Left ventricle myocardium inferior (tissue), 1 donor: ENCODE data around the gene GGTLC1. TPM values are rescaled to one million over a fixed set of nuclear protein-coding genes. Genes with fewer than 3 reads are reported as not detected.

Experiments used
- DNase-seq: peaks from one replicate; pipeline ENCODE4 v3.0.0-alpha.2; 2020
- H3K27ac ChIP-seq: fragments of 200-600 bp; replicated peaks from 2 replicates; pipeline ENCODE4 v1.8.0; 2021
- H3K27me3 ChIP-seq: fragments of 200-600 bp; 2 replicates; pipeline ENCODE4 v1.8.0; 2021; ENCODE audit warnings: low read depth
- H3K36me3 ChIP-seq: fragments of 200-600 bp; 2 replicates; pipeline ENCODE4 v1.8.0; 2021
- H3K4me1 ChIP-seq: fragments of 200-600 bp; 2 replicates; pipeline ENCODE4 v1.8.0; 2021
- H3K4me3 ChIP-seq: fragments of 200-600 bp; 2 replicates; pipeline ENCODE4 v1.8.0; 2021; ENCODE audit warnings: mild to moderate bottlenecking, moderate library complexity
- H3K9me3 ChIP-seq: fragments of 200-600 bp; replicated peaks from 2 replicates; pipeline ENCODE4 v1.8.0; 2021
- intact Hi-C: fragments of 100-400 bp; cut with micrococcal nuclease; formaldehyde crosslinking; loops from one replicate; pipeline ENCODE4 v1.11.0; 2022
- total RNA-seq: library from RNA; stranded (reverse); fragmentation: NEBNext Ultra II Directional; extraction: Animal tissue kit (Norgen Biotek cat#: 25700); gene quantifications from one replicate; pipeline ENCODE4 v1.2.1, GENCODE V29; 2021
- TF ChIP-seq, protein P1 (sequence below): fragments of 200-600 bp; IDR thresholded peaks from 2 replicates; pipeline ENCODE4 v1.8.0; 2021; ENCODE audit warnings: antibody characterized with exemption, mild to moderate bottlenecking, borderline replicate concordance
- donor health status: DM: no; HTN: yes; CAD: no; lungs with severe emphysema.

GGTLC1 gene
- total RNA-seq, 1 donor from 2014 or later, result not detected

DNA sequence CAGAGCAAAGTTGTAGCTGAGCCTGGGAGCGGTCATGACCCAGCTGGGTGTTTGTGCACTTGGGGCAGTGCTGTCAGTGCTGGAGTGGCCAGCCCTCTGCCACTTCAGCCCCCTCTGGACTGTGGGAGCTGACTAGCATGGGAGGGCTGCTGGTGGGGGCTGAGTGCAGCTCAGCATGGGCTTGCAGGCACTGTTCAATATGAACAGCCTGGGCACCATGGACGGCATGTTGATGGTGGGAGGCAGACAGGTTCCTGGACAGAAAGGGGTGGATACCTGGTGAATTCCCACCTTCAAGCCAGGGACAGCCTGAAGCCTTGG lies 50.5 kb downstream of the GGTLC1 start:
- H3K27me3 ChIP-seq, result peaks cover 21% of the 10 kb centered on the region
- TF ChIP-seq, protein P1, sequence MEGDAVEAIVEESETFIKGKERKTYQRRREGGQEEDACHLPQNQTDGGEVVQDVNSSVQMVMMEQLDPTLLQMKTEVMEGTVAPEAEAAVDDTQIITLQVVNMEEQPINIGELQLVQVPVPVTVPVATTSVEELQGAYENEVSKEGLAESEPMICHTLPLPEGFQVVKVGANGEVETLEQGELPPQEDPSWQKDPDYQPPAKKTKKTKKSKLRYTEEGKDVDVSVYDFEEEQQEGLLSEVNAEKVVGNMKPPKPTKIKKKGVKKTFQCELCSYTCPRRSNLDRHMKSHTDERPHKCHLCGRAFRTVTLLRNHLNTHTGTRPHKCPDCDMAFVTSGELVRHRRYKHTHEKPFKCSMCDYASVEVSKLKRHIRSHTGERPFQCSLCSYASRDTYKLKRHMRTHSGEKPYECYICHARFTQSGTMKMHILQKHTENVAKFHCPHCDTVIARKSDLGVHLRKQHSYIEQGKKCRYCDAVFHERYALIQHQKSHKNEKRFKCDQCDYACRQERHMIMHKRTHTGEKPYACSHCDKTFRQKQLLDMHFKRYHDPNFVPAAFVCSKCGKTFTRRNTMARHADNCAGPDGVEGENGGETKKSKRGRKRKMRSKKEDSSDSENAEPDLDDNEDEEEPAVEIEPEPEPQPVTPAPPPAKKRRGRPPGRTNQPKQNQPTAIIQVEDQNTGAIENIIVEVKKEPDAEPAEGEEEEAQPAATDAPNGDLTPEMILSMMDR, result no peak
- H3K36me3 ChIP-seq, result no peaks in the 10 kb centered on the region
- H3K4me3 ChIP-seq, result no peak overlapping the region
- peaks cover 5% of the 10 kb centered on the region for H3K9me3 ChIP-seq
- no peak for DNase-seq
- no peak overlapping the region for H3K27ac ChIP-seq
- intact Hi-C loops, result no loop called here
- peaks cover 7% of the 10 kb centered on the region for H3K4me1 ChIP-seq

DNA sequence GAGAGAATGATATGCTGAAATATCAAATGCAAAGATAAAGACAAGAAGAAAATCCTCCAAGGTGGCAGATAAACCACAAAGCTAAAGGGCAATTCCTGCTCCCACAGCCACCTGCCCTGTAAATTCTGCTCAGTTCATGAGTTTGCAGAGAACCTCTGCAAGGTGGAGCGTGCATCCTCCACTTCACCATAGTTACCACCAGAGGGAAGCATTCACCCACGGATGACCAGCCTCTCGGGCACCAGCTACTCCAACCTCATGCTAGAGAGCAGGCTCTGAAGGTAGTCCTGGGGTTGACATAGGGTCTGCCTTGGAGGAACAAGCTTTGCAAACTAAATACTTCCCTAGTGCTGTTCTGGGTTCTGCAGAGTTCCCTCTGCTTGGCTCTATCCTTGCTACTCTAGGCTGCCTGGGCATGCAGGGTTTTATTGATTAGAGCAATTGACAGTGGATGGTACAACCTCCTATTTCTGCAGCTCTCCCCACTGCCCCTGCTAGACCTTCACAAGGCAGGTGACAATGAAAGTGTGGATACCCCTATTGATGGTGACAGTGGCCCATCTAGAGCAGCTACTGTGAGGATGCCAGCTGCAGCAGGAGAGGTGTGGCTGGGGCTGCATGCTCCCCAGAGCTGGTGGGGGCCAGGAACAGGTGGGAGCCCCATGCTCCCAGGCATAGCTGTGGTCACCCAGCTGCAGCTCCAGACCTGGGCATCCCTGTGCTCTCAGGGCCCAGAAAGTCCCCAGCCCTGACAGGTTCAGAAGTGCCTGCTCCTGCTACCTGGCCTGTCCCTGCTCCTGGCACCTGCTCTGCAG lies 51.1 kb downstream of the GGTLC1 start:
- no peaks in the 10 kb centered on the region for H3K36me3 ChIP-seq
- peak; percentile 36 for DNase-seq
- H3K9me3 ChIP-seq, result peaks cover 5% of the 10 kb centered on the region
- intact Hi-C loops, result no loop called here
- peaks cover 21% of the 10 kb centered on the region for H3K27me3 ChIP-seq
- H3K4me1 ChIP-seq, result peaks cover 7% of the 10 kb centered on the region
- H3K4me3 ChIP-seq, result no peak overlapping the region
- H3K27ac ChIP-seq, result no peak overlapping the region
- TF ChIP-seq, protein P1, result peak; percentile 86

Other genes starting within 250 kb of the GGTLC1 start
- gene CST1, start 237.8 kb downstream of the GGTLC1 start, total RNA-seq, result not detected
- gene CST2, start 162.1 kb downstream of the GGTLC1 start, total RNA-seq, result not detected
- not detected for gene CST5, start 109.0 kb downstream of the GGTLC1 start, total RNA-seq